Hindlimb muscle (tissue), 1 donor: ENCODE data around the gene FUOM. TPM values are rescaled to one million over a fixed set of nuclear protein-coding genes. Genes with fewer than 3 reads are reported as not detected.
"Not testable (repeated sequence)": the region's sequence is repeated elsewhere in the genome, so short reads cannot be mapped to it uniquely, and the experiment has no call there.

ENCODE experiments used
- DNase-seq: peaks from one replicate; pipeline ENCODE4 v3.0.0-alpha.2; 2013
- polyA plus RNA-seq: library from polyadenylated mRNA; unstranded; fragments of 120-200 nt; gene quantifications from one replicate; pipeline ENCODE4 v1.2.1, GENCODE V29; 2013; ENCODE audit not compliant: insufficient read length

The FUOM gene
- polyA plus RNA-seq, 1 donor = 5.4 TPM

DNA sequence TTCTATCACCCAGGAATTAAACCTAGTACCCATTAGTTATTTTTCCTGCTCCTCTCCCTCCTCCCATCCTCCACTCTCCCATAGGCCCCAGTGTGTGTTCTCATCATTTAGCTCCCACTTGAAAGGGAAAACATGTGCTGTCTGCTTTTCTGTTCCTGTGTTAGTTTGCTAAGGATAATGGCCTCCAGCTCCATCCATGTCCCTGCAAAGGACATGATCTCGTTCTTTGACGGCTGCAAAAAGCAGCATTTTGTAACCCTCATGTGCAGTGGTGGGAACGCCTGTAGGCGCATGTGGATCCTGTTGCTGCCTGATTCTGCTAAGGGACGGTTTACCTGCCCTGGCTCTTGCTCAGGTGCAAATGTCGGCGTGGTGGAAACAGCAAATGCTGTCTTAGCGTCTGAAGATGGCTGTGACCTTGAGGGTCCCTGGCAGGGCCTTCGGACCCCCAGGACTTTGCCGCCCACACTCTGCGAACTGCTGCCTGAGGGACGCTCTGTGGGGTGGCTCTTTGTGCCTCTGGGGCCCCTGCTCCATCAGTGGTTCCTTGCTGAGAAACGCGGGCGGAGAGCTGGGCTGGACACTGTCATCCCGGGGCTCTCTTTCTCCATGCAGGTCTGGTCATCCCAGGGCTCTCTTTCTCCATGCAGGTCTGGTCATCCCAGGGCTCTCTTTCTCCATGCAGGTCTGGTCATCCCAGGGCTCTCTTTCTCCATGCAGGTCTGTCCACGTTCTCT is 30.6 kb upstream of the FUOM start:
- no peak for DNase-seq

DNA sequence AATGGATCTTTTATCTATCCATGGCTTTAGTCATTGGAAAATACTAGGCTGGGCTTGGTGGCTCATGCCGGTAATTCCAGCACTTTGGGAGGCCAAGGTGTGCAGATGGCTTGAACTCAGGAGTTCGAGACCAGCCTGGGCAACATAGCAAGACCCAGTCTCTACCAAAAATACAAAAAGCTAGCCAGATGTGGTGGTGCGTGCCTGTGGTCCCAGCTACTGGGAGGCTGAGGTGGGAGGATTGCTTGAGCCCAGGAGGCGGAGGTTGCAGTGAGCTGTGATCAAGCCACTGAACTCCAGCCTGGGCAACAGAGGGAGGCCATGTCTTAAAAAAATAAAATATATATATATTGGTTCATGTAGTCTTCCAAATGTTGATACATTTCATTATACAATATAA is 29.1 kb upstream of the FUOM start:
- DNase-seq = not testable (repeated sequence)

DNA sequence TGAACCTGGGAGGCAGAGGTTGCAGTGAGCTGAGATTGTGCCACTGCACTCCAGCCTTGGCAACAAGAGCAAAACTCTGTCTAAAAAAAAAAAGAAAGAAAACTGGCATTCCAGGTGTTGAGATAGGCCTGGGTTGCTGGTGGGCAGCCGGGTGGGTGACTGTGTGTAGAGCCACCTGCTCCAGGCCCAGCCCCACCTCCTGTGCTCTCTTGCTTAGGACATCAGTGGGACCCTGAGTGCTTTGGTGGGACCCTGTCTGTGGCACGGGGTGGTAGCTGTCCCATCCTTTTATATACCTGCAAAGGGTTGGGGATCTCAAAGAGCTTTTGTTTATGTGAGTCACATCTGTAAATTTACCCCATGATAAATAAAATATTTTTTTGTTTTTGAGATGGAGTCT is 27.4 kb upstream of the FUOM start:
- no peak for DNase-seq

DNA sequence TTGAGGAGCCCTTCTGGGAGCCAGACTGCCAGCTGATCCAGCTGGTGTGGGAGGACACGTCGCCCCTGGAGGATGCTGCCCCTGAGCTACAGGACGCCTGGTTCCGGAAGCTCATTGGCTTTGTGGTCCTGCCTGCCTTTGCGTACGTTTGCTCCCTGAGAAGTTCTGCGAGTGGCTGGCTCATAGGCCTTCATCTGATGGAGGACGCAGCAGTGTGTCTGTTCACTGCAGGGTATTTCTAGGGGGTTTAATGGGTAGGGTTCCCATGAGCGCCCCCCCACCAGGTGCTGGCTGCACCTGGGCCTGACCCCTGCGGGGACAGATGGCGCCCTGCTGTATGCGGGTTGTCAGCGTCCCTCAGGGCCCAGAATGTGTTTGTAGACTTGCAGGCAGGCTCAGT is 26.3 kb upstream of the FUOM start:
- no peak for DNase-seq

DNA sequence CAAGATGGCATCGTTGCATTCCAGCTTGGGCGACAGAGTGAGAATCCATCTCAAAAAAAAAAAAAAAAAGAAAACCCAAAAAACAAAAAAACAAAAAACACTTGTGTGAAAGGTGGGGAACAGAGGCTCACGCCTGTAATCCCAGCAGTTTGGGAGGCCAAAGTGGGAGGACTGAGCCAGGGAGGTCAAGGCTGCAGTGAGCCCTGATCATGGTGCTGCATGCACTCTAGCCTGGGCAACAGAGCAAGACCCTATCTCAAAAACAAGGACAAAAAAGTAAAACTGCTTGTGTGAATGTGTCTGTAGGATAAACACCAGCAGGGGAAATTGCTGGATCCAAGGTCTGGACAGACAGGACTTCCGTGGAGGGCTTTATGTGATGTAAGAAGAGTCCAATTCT is 25.7 kb upstream of the FUOM start:
- no peak for DNase-seq

DNA sequence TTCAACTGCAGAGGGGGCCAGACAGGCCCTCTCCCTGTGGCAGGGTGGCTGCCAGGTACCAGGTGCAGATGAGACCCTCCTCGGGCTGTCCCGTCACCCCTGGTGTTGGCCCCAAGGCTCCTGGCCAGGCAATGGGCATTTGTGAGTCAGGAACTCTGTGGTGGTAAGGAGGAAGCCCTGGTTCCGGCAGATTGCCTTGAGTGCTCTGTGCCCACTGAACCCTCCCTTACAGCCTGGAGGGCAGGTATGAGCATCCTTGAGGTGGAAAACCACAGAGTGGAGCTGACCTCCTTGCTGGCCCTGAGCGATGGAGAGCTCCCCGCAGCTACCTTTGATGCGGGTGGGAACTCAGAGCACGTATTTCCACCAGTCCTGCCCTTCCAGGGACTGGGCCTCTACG is 23.2 kb upstream of the FUOM start:
- DNase-seq = no peak

DNA sequence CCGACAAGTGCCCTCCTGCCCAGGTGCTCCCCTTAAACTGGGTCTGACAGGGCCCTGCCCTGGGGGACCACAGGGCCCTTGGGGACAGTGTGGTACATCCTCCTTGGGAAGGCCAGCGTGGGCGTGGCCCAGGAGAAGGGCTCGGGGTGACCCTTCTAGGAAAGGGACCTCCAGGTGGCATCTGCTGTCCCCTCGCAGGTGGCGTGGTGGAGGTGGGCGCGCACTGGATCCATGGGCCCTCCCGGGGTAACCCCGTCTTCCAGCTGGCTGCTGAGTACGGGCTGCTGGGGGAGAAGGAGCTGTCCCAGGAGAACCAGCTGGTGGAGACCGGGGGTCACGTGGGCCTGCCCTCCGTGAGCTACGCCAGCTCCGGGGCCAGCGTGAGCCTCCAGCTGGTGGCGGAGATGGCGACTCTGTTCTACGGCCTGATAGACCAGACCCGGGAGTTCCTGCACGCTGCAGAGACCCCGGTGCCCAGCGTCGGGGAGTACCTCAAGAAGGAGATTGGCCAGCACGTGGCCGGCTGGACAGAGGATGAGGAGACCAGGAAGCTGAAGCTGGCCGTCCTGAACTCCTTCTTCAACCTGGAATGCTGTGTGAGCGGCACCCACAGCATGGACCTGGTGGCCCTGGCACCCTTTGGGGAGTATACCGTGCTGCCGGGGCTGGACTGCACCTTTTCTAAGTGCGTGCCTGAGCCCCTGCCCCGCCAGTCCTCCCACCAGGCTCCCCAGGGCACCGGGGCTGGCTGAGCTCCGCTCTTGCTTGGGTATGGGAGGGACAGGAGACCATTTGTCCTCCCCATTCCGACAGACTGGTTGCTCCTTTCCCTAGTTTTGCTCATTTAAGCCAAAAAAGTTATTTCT is 22.2 kb upstream of the FUOM start:
- DNase-seq = no peak

DNA sequence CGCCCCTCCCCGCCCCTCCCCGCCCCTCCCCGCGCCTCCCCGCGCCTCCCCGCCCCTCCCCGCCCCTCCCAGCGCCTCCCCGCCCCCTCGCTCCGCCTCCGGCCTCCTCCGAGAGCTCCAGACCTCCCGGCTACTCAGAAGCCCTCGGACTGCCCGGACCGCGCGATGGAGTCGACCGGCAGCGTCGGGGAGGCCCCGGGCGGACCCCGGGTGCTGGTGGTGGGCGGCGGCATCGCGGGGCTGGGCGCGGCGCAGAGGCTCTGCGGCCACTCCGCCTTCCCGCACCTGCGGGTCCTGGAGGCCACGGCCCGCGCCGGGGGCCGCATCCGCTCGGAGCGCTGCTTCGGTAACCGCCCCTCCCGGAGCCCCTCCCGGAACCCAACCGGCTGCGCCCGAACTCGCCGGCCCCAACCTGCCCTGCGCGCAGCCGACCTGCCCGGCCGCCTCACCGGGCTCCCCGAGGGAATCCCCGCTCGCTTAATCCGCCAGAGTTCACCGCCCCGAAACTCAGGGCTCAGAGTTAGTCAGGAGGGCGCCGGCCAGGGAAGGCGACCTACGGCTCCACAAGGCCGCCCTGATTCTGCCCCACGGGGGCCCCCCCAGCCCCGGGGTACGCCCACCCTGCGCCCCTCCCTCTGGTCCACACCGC is 21.5 kb upstream of the FUOM start, which contains the start of gene PAOX:
Gene PAOX, plus strand, starts transcription at position 111 of the 649 bp plus-strand sequence. Its CDS starts 55 bp downstream, at position 166.
- peak; percentile 60 for DNase-seq

DNA sequence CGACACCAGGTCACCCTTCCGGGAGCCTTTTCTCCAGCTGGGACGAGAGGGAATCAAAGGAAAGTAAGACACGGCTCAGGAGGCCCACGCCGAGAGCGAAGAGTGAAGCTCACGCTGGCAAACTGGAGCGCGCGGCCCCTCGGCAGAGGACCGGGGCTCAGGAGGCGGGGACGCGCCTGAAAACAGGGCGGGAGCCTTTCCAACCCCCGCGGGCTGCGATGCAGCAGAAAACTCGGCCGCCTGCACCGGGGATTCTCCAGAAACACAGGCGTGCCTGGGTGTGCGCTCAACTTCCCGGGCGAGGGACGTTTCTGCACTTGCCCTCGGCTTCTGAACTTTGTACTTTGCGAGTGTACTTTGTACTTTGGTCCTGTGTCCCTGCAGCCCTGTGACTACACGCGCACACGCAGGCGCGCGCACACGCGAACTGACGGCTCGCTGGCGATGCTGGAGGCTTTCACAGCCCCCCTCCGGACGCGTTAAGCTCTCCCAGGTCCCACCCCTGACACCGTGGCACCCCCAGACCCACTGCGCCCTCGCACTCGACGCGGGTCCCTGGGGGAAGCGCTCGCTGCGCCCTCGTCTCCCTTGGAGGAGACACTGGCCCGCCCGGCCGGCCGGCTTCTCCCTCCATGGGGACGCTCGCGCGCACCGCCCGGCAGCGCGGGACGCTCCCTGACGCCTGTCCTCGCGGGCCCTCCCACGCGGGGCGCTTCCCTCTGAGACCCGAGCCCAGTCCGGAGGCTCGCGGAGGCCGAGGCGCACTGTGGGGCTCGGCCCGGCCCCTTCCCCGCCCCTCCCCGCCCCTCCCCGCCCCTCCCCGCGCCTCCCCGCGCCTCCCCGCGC is 20.7 kb upstream of the FUOM start:
- peak; percentile 68 for DNase-seq

DNA sequence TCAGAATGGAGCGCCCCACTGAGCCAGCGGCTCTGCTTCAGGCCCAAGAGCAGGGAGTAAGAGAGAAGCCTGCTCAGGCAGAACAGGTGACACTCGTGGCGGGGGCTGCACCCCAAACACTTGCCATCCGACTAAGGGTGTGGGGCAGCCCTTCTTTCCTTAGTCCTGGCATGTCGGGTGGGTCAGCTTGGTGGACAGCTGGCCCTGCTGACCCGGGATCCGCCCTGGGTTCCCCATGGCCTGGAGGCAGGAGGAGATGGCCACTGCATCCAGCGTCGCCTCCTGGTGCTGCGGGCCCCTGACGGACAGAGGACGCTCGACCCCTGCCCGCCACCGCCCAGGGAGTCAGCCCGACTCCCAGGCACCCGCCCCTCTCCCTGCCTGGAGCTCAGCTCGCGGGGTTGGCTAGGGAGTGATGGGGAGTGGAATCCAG is 20.0 kb upstream of the FUOM start:
- no peak for DNase-seq

DNA sequence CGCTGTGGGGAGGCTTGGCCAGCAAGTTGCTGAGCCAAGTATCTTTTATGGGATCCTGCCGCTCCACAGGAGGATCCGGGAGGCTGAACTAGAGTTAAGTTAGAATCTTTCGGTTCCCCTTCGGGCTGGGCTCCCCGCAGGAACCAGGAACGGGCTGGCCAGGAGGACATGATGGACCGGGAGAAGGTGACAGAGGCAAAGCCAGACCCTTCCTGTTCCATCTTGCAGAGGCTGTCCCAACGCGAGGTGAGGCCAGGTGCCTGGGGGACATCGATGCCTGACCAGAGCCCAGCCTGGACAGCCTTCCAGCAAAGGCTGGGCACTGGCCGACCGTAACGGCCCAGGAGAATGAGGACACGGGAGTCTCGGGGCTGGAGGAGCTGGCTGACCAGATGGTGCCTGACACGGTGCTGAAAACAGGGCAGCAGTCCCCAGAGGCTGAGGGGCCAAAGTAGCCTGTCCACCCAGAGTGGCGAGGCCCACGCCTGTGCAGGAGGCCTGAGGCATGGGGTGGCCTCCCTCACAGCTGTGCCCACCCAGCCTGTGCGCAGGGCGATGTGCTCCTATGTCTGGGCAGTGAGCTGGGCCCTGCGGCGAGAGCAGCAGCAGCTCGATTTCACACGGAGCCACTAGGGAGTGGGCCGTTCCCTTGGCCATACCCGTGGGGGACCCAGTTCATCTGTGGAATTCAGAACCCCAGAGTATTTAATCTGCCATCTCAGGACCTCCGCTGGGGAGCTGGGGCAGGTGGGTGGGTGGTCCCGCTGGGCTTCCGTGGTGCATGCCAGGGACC is 19.4 kb upstream of the FUOM start:
- DNase-seq = no peak

DNA sequence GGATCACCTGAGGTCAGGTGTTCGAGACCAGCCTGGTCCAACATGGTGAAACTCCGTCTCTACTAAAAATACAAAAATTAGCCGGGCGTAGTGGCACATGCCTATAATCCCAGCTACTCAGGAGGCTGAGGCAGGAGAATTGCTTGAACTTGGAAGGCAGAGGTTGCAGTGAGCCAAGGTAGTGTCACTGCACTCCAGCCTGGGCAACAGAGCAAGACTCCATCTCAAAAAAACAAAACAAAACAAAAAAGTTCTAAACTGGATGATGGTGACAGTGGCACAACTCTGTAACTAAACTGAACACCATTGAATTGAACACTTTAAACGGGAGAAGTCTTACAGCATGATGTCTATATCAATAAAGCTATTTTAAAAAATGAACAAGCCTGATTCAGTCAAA is 18.4 kb upstream of the FUOM start:
- not testable (repeated sequence) for DNase-seq

DNA sequence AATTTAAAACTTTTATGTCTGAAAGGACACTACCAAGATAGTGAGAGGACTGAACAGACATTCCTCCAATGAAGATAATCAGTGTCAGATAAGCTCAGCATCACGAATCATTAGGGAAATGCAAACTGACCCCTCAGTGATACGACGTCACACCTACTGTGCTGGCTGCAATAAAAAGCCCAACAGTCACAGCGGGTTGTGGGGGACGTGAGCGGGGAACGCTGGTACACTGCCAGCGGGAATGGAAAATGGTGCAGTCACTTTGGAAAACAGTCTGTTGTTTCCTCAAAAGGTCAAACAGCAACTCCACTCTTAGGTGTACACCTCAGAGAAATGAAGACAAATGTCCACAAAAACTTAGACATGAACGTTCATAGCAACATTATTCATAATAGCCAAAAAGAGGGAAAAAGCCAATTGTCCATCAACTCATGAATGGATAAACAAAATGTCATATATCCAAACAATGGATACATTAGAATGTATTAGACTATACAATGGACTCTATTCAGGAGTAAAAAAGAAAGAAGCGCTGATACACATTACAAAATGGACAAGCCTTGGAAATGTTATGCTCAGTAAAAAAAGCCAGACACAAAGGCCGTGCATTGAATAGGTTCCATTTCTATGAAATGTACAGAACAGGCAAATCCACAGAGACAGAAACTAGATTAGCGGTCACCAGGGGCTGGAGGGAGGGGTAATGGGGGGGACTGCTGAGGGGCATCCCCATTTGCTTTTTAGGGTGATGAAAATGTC is 17.7 kb upstream of the FUOM start:
- no peak for DNase-seq

DNA sequence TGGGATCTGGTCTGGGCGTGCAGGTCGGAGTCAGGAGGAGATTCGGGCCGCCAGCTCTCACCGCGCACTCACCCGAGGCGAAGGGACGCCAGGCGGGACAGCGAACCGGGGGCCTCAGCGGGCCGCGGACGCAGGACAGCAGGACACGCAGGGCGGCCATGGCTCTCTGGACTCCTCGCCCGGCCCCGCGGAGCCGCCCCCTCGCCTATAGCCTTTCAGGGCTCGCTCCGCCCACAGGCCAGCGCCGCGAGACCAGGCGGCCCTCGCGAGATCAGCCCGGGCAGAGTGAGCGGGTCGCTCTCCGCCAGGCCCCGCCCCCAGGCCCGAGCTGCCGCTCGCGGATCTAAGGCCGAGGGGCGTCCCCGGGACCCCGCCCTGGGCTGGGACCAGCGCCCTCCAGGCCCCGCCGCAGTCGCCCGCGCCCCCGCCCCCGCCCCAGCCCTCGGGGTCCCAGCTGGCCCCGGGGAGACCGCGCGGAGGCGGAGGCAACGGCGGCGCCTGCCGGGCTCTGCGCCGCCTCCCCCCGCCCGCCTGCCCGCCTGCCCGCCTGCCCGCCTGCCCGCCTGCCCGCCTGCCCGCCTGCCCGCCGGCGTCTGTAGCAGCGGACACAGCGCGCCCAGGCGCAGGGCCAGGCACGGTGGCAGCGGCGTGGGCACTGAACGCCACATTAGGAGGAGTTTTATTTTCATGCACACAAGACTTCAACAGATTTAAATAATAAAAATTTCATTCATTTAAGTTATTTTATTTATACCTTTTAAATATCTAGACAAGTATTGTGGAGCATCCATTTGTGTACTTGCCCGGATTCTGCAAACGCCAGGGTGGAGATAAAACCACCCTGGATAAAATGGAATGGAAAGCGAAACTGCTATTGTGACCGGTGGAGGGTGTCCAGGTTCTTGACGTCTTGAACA is 15.6 kb upstream of the FUOM start, which contains the start of gene ECHS1:
Gene ECHS1, minus strand, starts transcription at position 181 of the 917 bp plus-strand sequence. Its CDS starts 21 bp downstream, at position 160.
- peak; percentile 96 for DNase-seq

DNA sequence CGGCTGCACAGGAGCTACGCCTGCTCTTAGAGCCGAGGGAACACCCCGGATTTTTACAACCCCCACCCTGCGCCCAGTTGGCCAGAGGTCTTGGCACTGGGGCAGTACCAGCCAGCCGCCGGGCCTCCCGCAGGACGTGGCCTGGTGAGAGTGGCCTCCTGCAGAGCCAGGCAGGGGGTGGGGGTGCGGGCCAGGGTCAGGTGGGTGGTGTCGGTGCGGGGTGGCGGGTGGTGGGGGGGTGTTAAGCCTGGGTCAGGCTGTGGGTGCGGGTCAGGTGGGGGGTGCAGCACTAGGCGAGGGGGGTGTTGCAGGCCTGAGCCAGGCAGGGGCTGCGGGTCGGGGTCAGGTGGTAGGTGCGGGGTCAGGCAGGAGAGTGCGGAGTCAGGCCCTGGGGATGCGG is 14.7 kb upstream of the FUOM start:
- DNase-seq = no peak

DNA sequence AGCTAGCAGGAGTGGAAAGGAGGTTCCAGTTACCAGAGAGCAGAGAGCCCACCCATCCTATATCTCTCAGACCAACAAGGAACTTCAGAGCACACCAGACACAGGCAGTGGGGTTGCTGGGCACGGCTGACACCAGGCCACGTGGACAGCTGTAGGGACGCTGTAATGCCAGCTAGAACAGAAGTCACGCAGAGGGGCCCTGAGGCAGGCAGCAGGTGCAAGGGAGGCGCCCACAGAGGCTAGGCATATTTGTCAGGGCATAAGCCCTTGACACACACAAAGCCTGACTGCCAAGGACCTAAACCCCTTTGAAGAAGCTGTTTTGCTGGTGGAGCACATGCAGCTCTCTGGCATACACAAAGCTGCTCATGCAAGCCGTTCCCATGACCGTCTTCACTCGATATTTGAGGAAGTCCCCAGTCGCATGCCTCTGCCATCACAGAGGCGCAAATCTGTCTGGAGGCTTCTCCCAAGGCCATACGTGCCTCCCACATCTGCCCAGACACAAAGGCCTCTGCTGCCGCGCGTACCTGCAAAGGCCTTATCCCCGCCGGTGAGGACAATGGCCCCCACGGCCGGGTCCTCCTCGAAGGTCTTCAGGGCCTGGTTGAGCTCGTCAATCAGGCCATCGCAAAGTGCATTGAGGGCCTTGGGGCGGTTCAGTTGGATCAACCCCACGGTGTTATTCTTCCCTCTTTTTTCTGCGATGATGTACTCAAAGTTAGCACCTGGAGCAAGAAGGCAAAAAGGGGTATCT is 12.4 kb upstream of the FUOM start:
- no peak for DNase-seq

DNA sequence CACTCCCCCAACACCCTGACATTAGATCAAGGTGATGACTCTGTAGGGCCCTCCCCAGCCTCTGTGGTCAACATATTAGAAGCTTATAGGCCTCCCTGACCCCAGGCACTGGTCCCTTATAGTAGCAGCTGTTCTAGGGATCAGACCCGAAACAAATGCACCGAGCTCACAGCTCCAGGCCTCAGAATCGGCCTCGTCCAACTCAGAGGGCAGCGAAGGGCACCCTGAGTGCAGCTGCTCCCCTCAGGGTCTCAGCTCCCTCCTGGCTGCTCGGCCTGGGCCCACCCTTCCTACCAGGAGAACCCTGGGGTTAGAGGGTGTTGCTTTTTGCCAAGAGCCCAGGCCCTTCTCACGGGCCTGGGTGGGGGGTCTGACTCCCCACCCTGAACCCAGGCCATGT is 10.3 kb upstream of the FUOM start:
- no peak for DNase-seq

DNA sequence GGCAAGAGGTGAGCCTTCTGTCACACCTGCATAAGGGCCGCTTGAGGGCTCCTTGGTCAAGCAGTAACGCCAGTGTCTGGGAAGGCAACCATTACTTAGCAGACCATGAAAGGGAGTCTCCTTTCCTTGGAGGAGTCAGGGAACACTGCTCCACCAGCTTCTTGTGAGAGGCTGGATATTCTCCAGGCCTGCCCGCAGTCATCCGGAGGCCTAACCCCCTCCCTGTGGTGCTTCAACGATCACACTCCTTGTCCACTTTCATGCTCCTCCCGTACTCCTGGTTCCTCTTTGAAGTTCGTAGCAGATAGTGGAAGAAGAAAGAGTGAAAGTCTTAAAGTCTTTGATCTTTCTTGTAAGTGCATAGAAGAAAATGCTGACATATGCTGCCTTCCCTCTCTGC is 9.6 kb upstream of the FUOM start:
- DNase-seq = not testable (repeated sequence)

DNA sequence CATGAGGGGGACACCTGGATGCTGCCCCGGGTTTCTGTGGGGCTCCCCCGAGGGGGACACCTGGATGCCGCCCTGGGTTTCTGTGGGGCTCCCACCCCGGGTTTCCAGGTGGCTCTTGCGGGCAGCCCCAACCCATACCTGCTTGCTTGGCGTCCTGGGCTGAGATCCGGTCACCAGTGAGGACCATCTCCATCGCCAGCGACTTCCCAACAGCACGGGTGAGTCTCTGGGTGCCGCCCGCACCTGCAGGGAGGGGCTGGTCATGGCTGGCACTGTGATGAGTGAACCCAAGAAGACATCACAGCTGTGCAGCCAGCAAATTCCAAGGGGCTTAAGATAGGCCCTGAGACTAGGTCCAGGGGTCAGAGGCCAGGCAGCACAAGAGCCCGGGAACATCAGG is 8.9 kb upstream of the FUOM start:
- no peak for DNase-seq
